ENCODE measurements around the gene SMG5.

SMG5 gene

GRCh38 chr1:156212130-156212529 lies 70.5 kb downstream of the SMG5 start:
- DNase-seq (ENCODE audit: low spot score) = no peak

GRCh38 chr1:156211243-156211642 lies 71.4 kb downstream of the SMG5 start:
- no peak for DNase-seq (ENCODE audit: low spot score)

- no peak for DNase-seq (ENCODE audit: low spot score)
Measured at GRCh38 chr1:156204686-156205085, 77.9 kb downstream of the SMG5 start.

- DNase-seq (ENCODE audit: low spot score) = no peak
Measured at GRCh38 chr1:156203331-156203730, 79.3 kb downstream of the SMG5 start.

- DNase-seq (ENCODE audit: low spot score) = no peak
Measured at GRCh38 chr1:156200044-156200443, 82.6 kb downstream of the SMG5 start.
